GM12878 (cell line): ENCODE measurements around the gene EN1. TPM values are rescaled to one million over a fixed set of nuclear protein-coding genes. Genes with fewer than 3 reads are reported as not detected.

Experiments used
- ATAC-seq: fragments of 200-7000 bp; cut with Tn5 transposase; 3 replicates; pipeline ENCODE4 v1.9.1; 2020; ENCODE audit warnings: mild to moderate bottlenecking, moderate library complexity
- BruUV-seq: library from RNA; stranded (reverse); fragments of 400-500 nt; replicated peaks from 2 replicates; lab custom pipeline; 2021; lab: Mats Ljungman, UMichigan
- CTCF ChIA-PET: fragments of 300-600 bp; sonication (Branson Sonifier 250); formaldehyde crosslinking; extraction: SDS; loops from one replicate; lab custom pipeline; 2021; ENCODE audit warnings: inconsistent platforms; lab: Yijun Ruan, JAX
- POLR2A ChIA-PET: fragments of 350-600 bp; formaldehyde crosslinking; extraction: SDS; loops from one replicate; lab custom pipeline; 2021; ENCODE audit warnings: inconsistent platforms; lab: Charles Lee
- RAD21 ChIA-PET: fragments of 300-600 bp; sonication (Branson Sonifier 250); formaldehyde crosslinking; loops from one replicate; lab custom pipeline; 2023; ENCODE audit warnings: antibody characterized with exemption; ENCODE audit not compliant: unreplicated experiment; lab: Charles Lee
- SMC1A ChIA-PET: fragments of 300-600 bp; sonication (Branson Sonifier 250); formaldehyde crosslinking; loops from one replicate; lab custom pipeline; 2023; ENCODE audit not compliant: unreplicated experiment, uncharacterized antibody; lab: Charles Lee
- DNase-seq: peaks from one replicate; pipeline ENCODE4 v3.0.0-alpha.2; 2011; ENCODE audit warnings: low read depth, low spot score
- FAIRE-seq: peaks from 3 replicates; lab custom pipeline; 2011; peaks lifted over from hg19 to GRCh38; lab: Jason Lieb, UNC
- H2AFZ ChIP-seq: 2 replicates; pipeline ENCODE4 v1.6.0; 2011; ENCODE audit warnings: low read depth, low read length, control low read depth; ENCODE audit not compliant: control insufficient read depth
- H3K27ac ChIP-seq: 2 replicates; pipeline ENCODE4 v1.5.1; 2011; ENCODE audit warnings: control low read depth; ENCODE audit not compliant: control insufficient read depth, insufficient read depth
- H3K27me3 ChIP-seq, 2 experiments: replicated peaks in 1 of 2; 2 replicates each; pipeline versions ENCODE4 v1.6.0 to v1.6.1; 2011; ENCODE audit warnings: low read length in 1 of 2; ENCODE audit not compliant: control insufficient read depth in 2 of 2, insufficient read depth in 2 of 2
- H3K36me3 ChIP-seq, 2 experiments: 2 replicates each; pipeline ENCODE4 v1.5.1; 2011; ENCODE audit warnings: low read length in 1 of 2; ENCODE audit not compliant: control insufficient read depth in 2 of 2, insufficient read depth in 2 of 2
- H3K4me1 ChIP-seq: 2 replicates; pipeline ENCODE4 v1.6.1; 2011; ENCODE audit warnings: mild to moderate bottlenecking, low read length, moderate library complexity, mixed read lengths; ENCODE audit not compliant: control insufficient read depth, insufficient read depth
- H3K4me2 ChIP-seq: 2 replicates; pipeline ENCODE4 v1.6.0; 2011; ENCODE audit warnings: control low read depth; ENCODE audit not compliant: control insufficient read depth, insufficient read depth
- H3K4me3 ChIP-seq: fragments of 200-600 bp; sonication (generic); 2 replicates; pipeline ENCODE4 v1.5.1; 2016
- H3K79me2 ChIP-seq: 2 replicates; pipeline ENCODE4 v1.6.0; 2011; ENCODE audit warnings: low read length; ENCODE audit not compliant: control insufficient read depth, insufficient read depth
- H3K9ac ChIP-seq: 2 replicates; pipeline ENCODE4 v1.8.0; 2011; ENCODE audit warnings: low read length, control low read depth, mixed read lengths; ENCODE audit not compliant: control insufficient read depth, insufficient read depth
- H3K9me3 ChIP-seq: replicated peaks from 3 replicates; pipeline ENCODE4 v1.5.1; 2011; ENCODE audit warnings: mild to moderate bottlenecking, low read length; ENCODE audit not compliant: control insufficient read depth, insufficient read depth
- H4K20me1 ChIP-seq: 2 replicates; pipeline ENCODE4 v1.6.0; 2011; ENCODE audit not compliant: control insufficient read depth, insufficient read depth
- EED ChIP-seq: sonication (generic); IDR thresholded peaks from 2 replicates; pipeline ENCODE4 v1.6.1; 2016; ENCODE audit warnings: antibody characterized with exemption, low read depth
- NBN ChIP-seq: fragments of 450-650 bp; IDR thresholded peaks from 2 replicates; pipeline ENCODE4 v1.6.1; 2016
- NFYB ChIP-seq: IDR thresholded peaks from 2 replicates; pipeline ENCODE4 v1.6.1; 2011; ENCODE audit warnings: low read depth, mild to moderate bottlenecking, low read length, improper control_type of control experiment, moderate library complexity; ENCODE audit not compliant: insufficient read depth
- POLR2AphosphoS2 ChIP-seq: IDR thresholded peaks from 2 replicates; pipeline ENCODE4 v1.6.1; 2011; ENCODE audit warnings: low read depth, mild to moderate bottlenecking, low read length, improper control_type of control experiment, moderate library complexity
- RAD21 ChIP-seq: IDR thresholded peaks from 2 replicates; pipeline ENCODE4 v1.6.1; 2011; ENCODE audit warnings: mild to moderate bottlenecking, low read depth, low read length, moderate library complexity; ENCODE audit not compliant: insufficient read depth
- ZBTB33 ChIP-seq: fragments of 450-650 bp; IDR thresholded peaks from 2 replicates; pipeline ENCODE4 v1.6.1; 2017; ENCODE audit warnings: mild to moderate bottlenecking
- WGBS: methylation state at CpG from one replicate; pipeline ENCODE4 v1.1.6; 2016; ENCODE audit warnings: low lambda C conversion rate; ENCODE audit not compliant: insufficient replicate concordance, insufficient coverage; ENCODE audit errors: missing lambda C conversion rate; 5-methylcytosine and 5-hydroxymethylcytosine counted together
- in situ Hi-C: fragments of 300-500 bp; cut with MboI; formaldehyde crosslinking; loops from 9 replicates; pipeline ENCODE4 v1.14.3; 2018; ENCODE audit warnings: mixed read lengths
- intact Hi-C: fragments of 100-400 bp; cut with micrococcal nuclease; formaldehyde crosslinking; loops from one replicate; pipeline ENCODE4 v1.14.2; 2022; ENCODE audit not compliant: unreplicated experiment
- polyA plus RNA-seq, 11 experiments: library from polyadenylated mRNA; depleted of rRNA in 4 of 11; unstranded in 6 of 11; stranded (reverse) in 5 of 11; fragments of >200 nt; fragmentation: Nextera tagmentation in 4 of 11; fragmentation: Illumina TruSeq in 1 of 11; extraction: Ambion mirVana in 4 of 11; extraction: Trizol in 1 of 11; gene quantifications; 1 replicate in 1 of 11; 2 replicates in 10 of 11; pipeline versions ENCODE4 v1.2.1 to v1.2.3, GENCODE V29; 2011 to 2016; ENCODE audit warnings: inconsistent platforms in 2 of 11, missing spikeins in 2 of 11, low read depth in 1 of 11
- total RNA-seq, 4 experiments: library from RNA; depleted of rRNA in 3 of 4; stranded (reverse); fragments of >200 nt in 3 of 4; fragmentation: Illumina TruSeq in 1 of 4; extraction: Trizol in 1 of 4; gene quantifications; 2 replicates each; pipeline versions ENCODE4 v1.2.1 to v1.2.3, GENCODE V29; 2013 to 2021

The EN1 gene
- total and polyA plus RNA-seq, 10 of the 15 experiments (the other 5 are each of a cell fraction or from before 2014, with no cell fraction given): not detected

- BruUV-seq: no TSS peak
These were observed 42.3 kb downstream of the EN1 start for GRCh38 chr2:118805064-118805690.

DNA sequence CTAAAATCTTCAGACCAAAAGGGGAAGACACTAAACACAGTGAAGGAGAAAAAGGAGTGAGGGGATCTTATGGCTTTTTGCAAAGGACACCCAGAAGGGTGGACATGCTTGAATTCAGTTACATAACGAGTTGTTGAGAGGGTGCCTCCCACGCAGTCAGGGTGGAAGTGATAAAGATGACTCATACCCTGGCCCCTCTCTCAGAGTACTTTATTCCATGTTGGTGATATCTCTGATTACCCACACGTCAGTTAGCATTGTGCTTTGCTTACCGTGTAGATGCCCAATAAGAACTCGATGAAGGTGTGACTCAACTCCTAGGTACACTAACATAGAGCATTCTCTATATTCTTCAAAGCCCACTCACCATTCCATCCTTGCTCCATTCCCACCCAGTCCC lies 44.4 kb downstream of the EN1 start:
- ATAC-seq (no peak), FAIRE-seq (no peak), DNase-seq (no peak)
- TF ChIP-seq RAD21 (no peak), NFYB (no peak), ZBTB33 (no peak)
- Histone ChIP-seq H3K79me2 (no peaks in the 10 kb centered on the region), H3K27me3 (peaks cover 2 to 6% of the 10 kb centered on the region in 2 experiments; a peak in 3 of 4 replicates), H2AFZ (no peak overlapping the region), H4K20me1 (no peaks in the 10 kb centered on the region), H3K9me3 (no peaks in the 10 kb centered on the region), H3K27ac (no peak overlapping the region), H3K9ac (no peak overlapping the region), H3K4me2 (no peak overlapping the region), H3K36me3 (no peaks in the 10 kb centered on the region), H3K4me1 (no peaks in the 10 kb centered on the region), H3K4me3 (no peak overlapping the region)
- BruUV-seq: no TSS peak
- RAD21 ChIA-PET: no interaction called here
- intact Hi-C loops (no loop called here), in situ Hi-C loops (no loop called here)
- WGBS: 12% methylated on average over 5 of the region's 5 CpGs
- SMC1A ChIA-PET: no interaction called here
- POLR2A ChIA-PET: no interaction called here
- CTCF ChIA-PET: no interaction called here

More at GRCh38 chr2:118805064-118805690, 42.3 kb downstream of the EN1 start:
- Histone ChIP-seq H3K27ac (no peak overlapping the region), H3K4me3 (no peak overlapping the region), H3K4me2 (no peak overlapping the region), H3K79me2 (no peaks in the 10 kb centered on the region), H3K27me3 (peaks cover 5 to 6% of the 10 kb centered on the region in 2 experiments; a peak in 3 of 4 replicates), H3K4me1 (no peaks in the 10 kb centered on the region), H2AFZ (no peak overlapping the region), H4K20me1 (no peaks in the 10 kb centered on the region), H3K9me3 (no peaks in the 10 kb centered on the region), H3K36me3 (no peaks in the 10 kb centered on the region), H3K9ac (no peak overlapping the region)
- ChIA-PET POLR2A (no interaction called here), RAD21 (no interaction called here), SMC1A (no interaction called here), CTCF (no interaction called here)
- no peak for FAIRE-seq
- intact Hi-C loops (no loop called here), in situ Hi-C loops (no loop called here)
- no peak for DNase-seq
- TF ChIP-seq NBN: no peak
- no peak for TF ChIP-seq EED
- no peak for TF ChIP-seq POLR2AphosphoS2
- ATAC-seq: no peak
- 63% methylated on average over 9 of the region's 9 CpGs for WGBS
